T-helper 22 cell (primary cell): ENCODE results near the gene DUSP11.
A peak's percentile ranks its signal among the peaks of the same experiment; 100 is the strongest.
"Not testable (repeated sequence)": the region's sequence is repeated elsewhere in the genome, so short reads cannot be mapped to it uniquely, and the experiment has no call there.

Source experiments
- DNase-seq: peaks from one replicate; pipeline ENCODE4 v3.0.0-alpha.2; 2020; ENCODE audit warnings: low read depth

Gene DUSP11

GRCh38 chr2:73779467-73780236, at the start of gene DUSP11:
Gene DUSP11, minus strand, starts transcription at chr2:73780103. Its CDS starts 129 bp downstream, at chr2:73779974.
- peak; percentile 89 for DNase-seq

GRCh38 chr2:73828818-73829570, 49.1 kb upstream of the DUSP11 start, which contains the start of gene STAMBP:
Gene STAMBP, plus strand, starts transcription at chr2:73828961. Its CDS starts 1,896 bp downstream, at chr2:73830857.
- peak; percentile 88 for DNase-seq

GRCh38 chr2:73828389-73828817, 48.5 kb upstream of the DUSP11 start:
- no peak for DNase-seq

GRCh38 chr2:73827660-73828388, 47.9 kb upstream of the DUSP11 start:
- no peak for DNase-seq

GRCh38 chr2:73827018-73827417, 47.1 kb upstream of the DUSP11 start:
- DNase-seq: no peak

GRCh38 chr2:73825408-73825807, 45.5 kb upstream of the DUSP11 start:
- no peak for DNase-seq

GRCh38 chr2:73823916-73824523, 44.1 kb upstream of the DUSP11 start:
- DNase-seq: no peak

- DNase-seq: no peak
These were observed 43.5 kb upstream of the DUSP11 start for GRCh38 chr2:73823416-73823815.

- DNase-seq: no peak
These were observed 43.1 kb upstream of the DUSP11 start for GRCh38 chr2:73822991-73823390.

GRCh38 chr2:73822276-73822675, 42.4 kb upstream of the DUSP11 start:
- no peak for DNase-seq

GRCh38 chr2:73821669-73822068, 41.8 kb upstream of the DUSP11 start:
- DNase-seq: no peak

- no peak for DNase-seq
These were observed 41.3 kb upstream of the DUSP11 start for GRCh38 chr2:73821227-73821626.

- DNase-seq: no peak
These were observed 38.4 kb upstream of the DUSP11 start for GRCh38 chr2:73818296-73818695.

GRCh38 chr2:73812635-73813034, 32.7 kb upstream of the DUSP11 start:
- no peak for DNase-seq

GRCh38 chr2:73811878-73812277, 32.0 kb upstream of the DUSP11 start:
- no peak for DNase-seq

GRCh38 chr2:73783883-73784282, 4.0 kb upstream of the DUSP11 start, which contains the start of gene C2orf78:
Gene C2orf78, plus strand, starts transcription at chr2:73784183. Its CDS starts 127 bp downstream, at chr2:73784310.
- DNase-seq: not testable (repeated sequence)

- not testable (repeated sequence) for DNase-seq
These were observed 3.5 kb upstream of the DUSP11 start for GRCh38 chr2:73783402-73783801.

- no peak for DNase-seq
These were observed 307 bp upstream of the DUSP11 start for GRCh38 chr2:73780237-73780582.

GRCh38 chr2:73778867-73779466, 936 bp downstream of the DUSP11 start:
- not testable (repeated sequence) for DNase-seq

GRCh38 chr2:73776869-73777519, 2.9 kb downstream of the DUSP11 start:
- DNase-seq: no peak

- DNase-seq: no peak
These were observed 3.5 kb downstream of the DUSP11 start for GRCh38 chr2:73776381-73776780.
